Sigmoid colon (tissue), 4 donors: ENCODE measurements around the gene DZANK1.

Experiments
- POLR2AphosphoS5 ChIP-seq, 4 donors: sonication (generic); formaldehyde crosslinking; IDR thresholded peaks; one replicate each; pipeline ENCODE4 v1.6.1; 2017; ENCODE audit warnings: antibody characterized with exemption in 4 of 4
- TF ChIP-seq, protein P1 (sequence below), 4 experiments: fragments of 450-650 bp in 3 of 4; fragments of 200-600 bp in 1 of 4; IDR thresholded peaks; one replicate each; pipeline ENCODE4 v1.5.1; 2016 to 2019; ENCODE audit warnings: antibody characterized with exemption in 4 of 4, mild to moderate bottlenecking in 3 of 4, moderate library complexity in 2 of 4

DNA sequence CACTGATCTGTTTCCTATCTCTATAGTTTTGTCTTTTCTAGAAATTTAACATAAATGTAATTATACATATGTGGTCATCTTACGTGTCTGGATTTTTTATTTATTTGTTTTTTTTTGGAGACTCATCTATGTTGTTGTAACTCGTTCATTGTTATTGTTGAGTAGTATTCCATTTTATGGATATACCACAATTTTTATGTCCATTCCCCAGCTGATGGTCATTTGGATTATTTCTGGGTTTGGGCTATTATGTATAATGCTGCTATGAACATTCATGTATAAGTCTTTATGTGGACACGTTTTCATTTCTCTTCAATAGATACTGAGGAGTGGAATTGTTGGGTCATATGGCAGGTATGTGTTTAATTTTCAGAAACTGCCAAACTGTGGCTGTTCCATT lies 10.2 kb downstream of the DZANK1 start:
- TF ChIP-seq, protein P1, sequence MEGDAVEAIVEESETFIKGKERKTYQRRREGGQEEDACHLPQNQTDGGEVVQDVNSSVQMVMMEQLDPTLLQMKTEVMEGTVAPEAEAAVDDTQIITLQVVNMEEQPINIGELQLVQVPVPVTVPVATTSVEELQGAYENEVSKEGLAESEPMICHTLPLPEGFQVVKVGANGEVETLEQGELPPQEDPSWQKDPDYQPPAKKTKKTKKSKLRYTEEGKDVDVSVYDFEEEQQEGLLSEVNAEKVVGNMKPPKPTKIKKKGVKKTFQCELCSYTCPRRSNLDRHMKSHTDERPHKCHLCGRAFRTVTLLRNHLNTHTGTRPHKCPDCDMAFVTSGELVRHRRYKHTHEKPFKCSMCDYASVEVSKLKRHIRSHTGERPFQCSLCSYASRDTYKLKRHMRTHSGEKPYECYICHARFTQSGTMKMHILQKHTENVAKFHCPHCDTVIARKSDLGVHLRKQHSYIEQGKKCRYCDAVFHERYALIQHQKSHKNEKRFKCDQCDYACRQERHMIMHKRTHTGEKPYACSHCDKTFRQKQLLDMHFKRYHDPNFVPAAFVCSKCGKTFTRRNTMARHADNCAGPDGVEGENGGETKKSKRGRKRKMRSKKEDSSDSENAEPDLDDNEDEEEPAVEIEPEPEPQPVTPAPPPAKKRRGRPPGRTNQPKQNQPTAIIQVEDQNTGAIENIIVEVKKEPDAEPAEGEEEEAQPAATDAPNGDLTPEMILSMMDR (IDR thresholded peaks at IDR 0.05) = no peak
- no peak for TF ChIP-seq POLR2AphosphoS5 (IDR thresholded peaks at IDR 0.05)
